LHCN-M2 (cell line): ENCODE results near the gene NUP205. TPM values are rescaled to one million over a fixed set of nuclear protein-coding genes. Genes with fewer than 3 reads are reported as not detected.
"Not testable (repeated sequence)": the region's sequence is repeated elsewhere in the genome, so short reads cannot be mapped to it uniquely, and the experiment has no call there.

Experiments
- DNase-seq: peaks from one replicate; pipeline ENCODE4 v3.0.0-alpha.2; 2012; ENCODE audit warnings: low read depth
- total RNA-seq: library from RNA; depleted of rRNA; stranded (reverse); fragments of >200 nt; gene quantifications from 2 replicates; pipeline ENCODE4 v1.2.3, GENCODE V29; 2014

The NUP205 gene
- total RNA-seq, 1 experiment from 2014 or later = 116 TPM

GRCh38 chr7:135667626-135668025 lies 109.9 kb downstream of the NUP205 start:
- DNase-seq = not testable (repeated sequence)

- DNase-seq = not testable (repeated sequence)
Observed at GRCh38 chr7:135668852-135669395, 111.2 kb downstream of the NUP205 start.

- DNase-seq = no peak
Observed at GRCh38 chr7:135669774-135670173, 112.1 kb downstream of the NUP205 start.

- peak; percentile 90 for DNase-seq
Observed at GRCh38 chr7:135670179-135670578, 112.5 kb downstream of the NUP205 start.

GRCh38 chr7:135672560-135673359 lies 115.0 kb downstream of the NUP205 start:
- peak; percentile 86 for DNase-seq

GRCh38 chr7:135673360-135673706 lies 115.6 kb downstream of the NUP205 start:
- DNase-seq = peak; percentile 85

- peak; percentile 91 for DNase-seq
Observed at GRCh38 chr7:135678612-135679575, 121.2 kb downstream of the NUP205 start.

- no peak for DNase-seq
Observed at GRCh38 chr7:135681762-135682161, 124.0 kb downstream of the NUP205 start.

- DNase-seq = no peak
Observed at GRCh38 chr7:135682191-135682590, 124.5 kb downstream of the NUP205 start.

- DNase-seq = no peak
Observed at GRCh38 chr7:135683609-135684008, 125.9 kb downstream of the NUP205 start.

GRCh38 chr7:135684136-135684535 lies 126.4 kb downstream of the NUP205 start:
- DNase-seq = peak; percentile 68

- no peak for DNase-seq
Observed at GRCh38 chr7:135684699-135685098, 127.0 kb downstream of the NUP205 start.

- DNase-seq = peak; percentile 69
Observed at GRCh38 chr7:135685306-135686084, 127.8 kb downstream of the NUP205 start.

- DNase-seq = no peak
Observed at GRCh38 chr7:135687466-135687865, 129.7 kb downstream of the NUP205 start.

- DNase-seq = peak; percentile 99
Observed at GRCh38 chr7:135690566-135690965, 132.8 kb downstream of the NUP205 start.

- peak; percentile 44 for DNase-seq
Observed at GRCh38 chr7:135692055-135692454, 134.3 kb downstream of the NUP205 start.

GRCh38 chr7:135692606-135693005 lies 134.9 kb downstream of the NUP205 start:
- not testable (repeated sequence) for DNase-seq

- DNase-seq = no peak
Observed at GRCh38 chr7:135693558-135693957, 135.8 kb downstream of the NUP205 start.

- no peak for DNase-seq
Observed at GRCh38 chr7:135697276-135698049, 139.7 kb downstream of the NUP205 start.
